Umbilical cord (tissue), 2 donors: Measurements from ENCODE around the gene PGAM2. TPM values are rescaled to one million over a fixed set of nuclear protein-coding genes. Genes with fewer than 3 reads are reported as not detected.

ENCODE experiments used
- DNase-seq: peaks from one replicate; pipeline ENCODE4 v3.0.0-alpha.2; 2015; ENCODE audit warnings: low spot score
- total RNA-seq: library from RNA; depleted of rRNA; stranded (reverse); fragments of >200 nt; gene quantifications from one replicate; pipeline ENCODE4 v1.2.3, GENCODE V29; 2014; ENCODE audit warnings: low replicate concordance; ENCODE audit not compliant: insufficient read depth

The PGAM2 gene
- total RNA-seq, 1 donor from 2014 or later: not detected

GRCh38 chr7:44085546-44085945 lies 20.2 kb upstream of the PGAM2 start:
- DNase-seq: no peak

DNA sequence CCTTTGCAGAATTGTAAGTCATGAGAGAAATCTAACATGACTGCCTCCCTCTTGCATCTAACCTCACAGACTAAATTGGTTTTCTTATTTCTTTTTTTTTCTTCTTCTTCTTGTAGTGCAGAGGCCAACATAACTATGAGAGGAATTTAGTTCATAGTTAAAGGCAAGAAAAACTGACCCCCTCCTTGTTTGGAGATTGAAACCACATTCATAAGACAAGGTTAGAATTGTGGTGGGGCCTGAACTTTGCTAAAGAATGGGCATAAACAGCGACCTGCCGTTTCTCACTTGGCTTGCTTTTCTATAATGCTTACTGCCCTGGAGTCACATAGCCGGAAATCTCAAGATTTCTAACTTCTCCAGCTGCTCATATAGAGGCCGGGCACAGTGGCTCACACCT lies 19.3 kb upstream of the PGAM2 start:
- DNase-seq: no peak

DNA sequence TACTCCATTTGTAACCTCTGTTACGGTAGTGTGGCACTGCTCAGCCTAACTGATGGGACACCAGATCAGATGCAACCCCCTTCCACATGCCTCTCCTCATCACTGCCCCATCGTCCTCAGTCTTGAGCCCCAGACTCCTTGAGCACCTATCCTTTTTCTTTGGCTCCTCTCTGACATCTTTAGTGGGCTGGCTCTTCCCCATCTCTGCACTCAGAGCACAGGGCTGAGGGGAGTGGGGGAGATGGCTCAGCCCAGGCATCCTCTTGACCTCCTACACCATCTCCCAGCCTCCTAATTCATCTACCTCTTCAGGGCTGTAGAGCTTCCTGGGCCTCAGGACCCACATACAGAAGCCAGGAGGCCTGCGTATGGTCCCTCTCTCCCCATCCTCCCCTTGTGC lies 18.4 kb upstream of the PGAM2 start:
- DNase-seq: no peak

- peak; percentile 100 for DNase-seq
Measured at GRCh38 chr7:44082541-44083207, 17.3 kb upstream of the PGAM2 start.

- DNase-seq: no peak
Measured at GRCh38 chr7:44081266-44081748, 15.9 kb upstream of the PGAM2 start.

DNA sequence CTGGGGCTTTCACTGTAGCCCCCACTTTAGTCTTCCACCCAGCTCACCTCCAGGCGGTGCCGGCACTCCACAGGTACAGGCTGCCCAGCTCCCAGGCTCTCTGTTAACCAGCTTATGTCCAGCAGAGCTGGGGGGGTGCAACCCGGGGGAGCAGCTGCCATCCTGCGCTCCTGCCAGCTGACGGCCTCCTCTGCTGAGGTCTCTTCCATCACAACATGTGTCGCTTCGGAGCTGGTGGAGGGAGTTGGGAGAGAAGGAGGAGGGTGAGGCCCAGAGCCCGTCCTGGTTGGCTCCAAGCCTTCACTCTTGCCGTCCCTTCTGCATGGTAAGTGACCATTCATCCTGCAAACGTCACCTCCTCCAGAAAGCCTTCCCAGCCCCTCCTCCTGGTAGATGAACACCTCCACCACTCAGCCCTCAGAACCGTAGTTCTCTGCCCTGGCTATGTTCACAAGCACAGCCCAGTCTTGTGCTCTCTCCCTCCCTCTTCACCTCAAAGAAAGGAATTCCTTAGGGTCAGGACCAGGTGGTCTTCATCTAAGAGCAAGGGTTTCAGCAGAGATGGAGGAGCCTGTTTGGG lies 15.4 kb upstream of the PGAM2 start:
- no peak for DNase-seq

DNA sequence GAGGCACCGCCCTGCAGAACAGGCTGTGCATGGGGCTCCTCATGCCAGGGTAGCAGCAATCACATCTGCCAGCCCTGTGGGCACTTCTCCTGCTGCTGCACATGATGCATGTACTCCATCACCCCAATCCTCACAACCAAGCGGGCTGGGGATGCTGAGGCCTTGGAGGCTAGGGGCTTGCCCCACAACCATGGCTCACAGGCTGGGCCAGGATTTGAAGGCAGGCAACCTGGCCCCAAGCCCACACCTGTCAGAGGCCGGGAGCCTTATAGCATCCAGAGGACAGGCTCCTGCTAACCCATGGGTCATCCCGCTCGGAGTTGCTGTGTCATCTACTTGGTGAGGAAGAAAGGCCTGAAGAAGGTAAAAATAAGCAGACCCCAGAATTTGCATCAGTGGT lies 14.8 kb upstream of the PGAM2 start:
- no peak for DNase-seq

- DNase-seq: no peak
Measured at GRCh38 chr7:44079331-44080021, 14.1 kb upstream of the PGAM2 start.

GRCh38 chr7:44078521-44078920 lies 13.2 kb upstream of the PGAM2 start:
- DNase-seq: no peak

DNA sequence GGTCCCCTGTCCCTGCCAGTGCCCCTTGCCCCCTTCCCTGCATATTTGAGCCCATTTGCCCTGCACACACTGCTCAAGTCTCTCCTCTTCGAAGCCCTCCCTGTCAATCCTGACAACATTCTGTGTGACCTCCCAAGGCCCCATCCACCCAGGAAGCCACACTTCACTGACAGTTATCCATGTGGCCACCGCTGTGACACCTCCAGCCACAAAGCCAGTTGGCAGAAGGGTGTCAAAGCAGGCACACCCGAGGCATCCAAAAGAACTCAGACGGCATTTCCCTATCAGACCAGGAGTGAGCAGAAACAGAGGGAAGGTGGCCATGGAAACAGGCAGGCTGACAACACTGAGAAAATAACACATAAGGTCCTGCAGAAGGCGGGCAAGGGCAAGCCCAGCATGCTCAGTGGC lies 12.3 kb upstream of the PGAM2 start:
- DNase-seq: no peak

GRCh38 chr7:44077061-44077460 lies 11.7 kb upstream of the PGAM2 start:
- DNase-seq: no peak

GRCh38 chr7:44076101-44076895 lies 10.9 kb upstream of the PGAM2 start:
- DNase-seq: no peak

- DNase-seq: no peak
Measured at GRCh38 chr7:44075296-44076075, 10.1 kb upstream of the PGAM2 start.

GRCh38 chr7:44074349-44074695 lies 9.0 kb upstream of the PGAM2 start:
- no peak for DNase-seq

- DNase-seq: no peak
Measured at GRCh38 chr7:44073664-44074348, 8.4 kb upstream of the PGAM2 start.

DNA sequence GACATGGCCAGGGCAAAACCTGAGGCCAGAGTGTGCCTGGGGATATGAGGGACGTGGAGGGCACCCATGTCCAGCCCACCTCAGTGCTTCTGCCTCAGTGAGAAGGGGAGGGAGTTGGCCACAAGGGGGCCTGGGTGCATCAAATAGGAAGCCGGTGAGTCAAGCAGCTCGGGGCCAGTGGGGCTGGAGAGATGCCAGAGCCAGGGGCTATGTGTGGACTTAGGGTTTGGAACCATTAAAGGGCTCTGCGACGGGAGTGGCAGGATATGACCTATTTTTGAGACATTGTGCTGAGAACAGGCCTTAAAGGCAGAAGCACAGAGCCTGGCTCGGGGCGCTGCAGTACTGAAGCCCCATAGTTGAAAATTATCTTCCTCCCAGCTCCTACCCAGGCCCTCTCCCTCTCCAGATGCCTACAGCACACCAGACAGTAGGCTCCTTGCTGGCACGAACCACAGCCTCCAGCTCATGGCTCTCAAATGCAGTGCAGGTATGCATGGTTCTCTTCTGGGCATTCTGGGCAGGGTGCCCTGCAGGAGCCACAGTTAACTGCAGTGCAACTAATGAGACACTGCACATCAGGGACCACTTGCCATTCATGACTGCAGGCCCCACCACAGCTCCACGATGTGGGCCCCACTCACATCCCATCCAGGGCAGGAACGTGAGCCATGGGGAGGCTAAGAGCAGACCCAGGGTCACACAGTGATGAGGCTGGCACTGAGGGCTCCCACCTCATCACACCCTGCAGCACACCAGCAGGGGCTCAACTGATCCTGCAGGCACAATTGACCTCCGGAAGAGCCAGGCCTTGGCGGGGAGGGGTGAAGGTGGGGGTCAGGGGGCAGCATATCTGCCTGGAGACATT lies 7.2 kb upstream of the PGAM2 start:
- peak; percentile 84 for DNase-seq

- DNase-seq: no peak
Measured at GRCh38 chr7:44071726-44072363, 6.5 kb upstream of the PGAM2 start.

DNA sequence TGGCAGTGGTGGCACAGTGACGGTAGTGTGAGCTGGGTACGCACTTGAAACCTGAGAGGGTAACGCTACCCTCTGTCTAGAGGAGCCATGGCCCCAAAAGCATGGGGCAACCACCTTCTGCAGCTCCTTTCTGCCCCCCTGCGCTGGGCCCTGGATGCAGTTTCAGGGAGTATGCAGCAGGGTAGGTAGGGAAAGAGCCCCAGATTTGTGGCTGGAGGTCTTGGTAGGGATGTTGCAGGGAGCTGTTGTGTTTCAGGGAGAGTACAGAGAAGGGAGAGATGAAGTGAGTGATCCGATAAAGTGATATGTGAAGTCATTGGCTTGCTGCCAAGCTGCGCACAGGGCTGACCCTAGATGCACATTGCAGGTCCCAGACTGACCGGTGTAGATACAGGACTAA lies 2.7 kb upstream of the PGAM2 start:
- no peak for DNase-seq
